SK-N-SH (cell line): ENCODE data around the gene PRR33.

Source experiments
- CHD2 ChIP-seq: fragments of 150-350 bp; IDR thresholded peaks from 2 replicates; pipeline ENCODE4 v1.6.1; 2018; ENCODE audit warnings: low read length; ENCODE audit not compliant: partially characterized antibody
- ELF1 ChIP-seq: IDR thresholded peaks from 2 replicates; pipeline ENCODE4 v1.4.0; 2012
- EP300 ChIP-seq, 2 experiments: IDR thresholded peaks; 2 replicates each; pipeline versions ENCODE4 v1.4.0 to v1.6.1; 2012; ENCODE audit warnings: borderline replicate concordance in 1 of 2, low read depth in 1 of 2, low read length in 1 of 2
- EZH2phosphoT487 ChIP-seq: fragments of 200-600 bp; sonication (generic); IDR thresholded peaks from 2 replicates; pipeline ENCODE4 v1.6.1; 2017; ENCODE audit warnings: low read depth, mixed run types, mild to moderate bottlenecking, antibody characterized with exemption, moderate library complexity, borderline replicate concordance
- JUND ChIP-seq: IDR thresholded peaks from 2 replicates; pipeline ENCODE4 v1.4.0; 2012
- MAX ChIP-seq: IDR thresholded peaks from 2 replicates; pipeline ENCODE4 v1.4.0; 2012; ENCODE audit warnings: low read depth
- POLR2AphosphoS5 ChIP-seq: IDR thresholded peaks from 2 replicates; pipeline ENCODE4 v1.6.1; 2012; ENCODE audit warnings: low read depth, low read length
- RAD21 ChIP-seq: IDR thresholded peaks from 2 replicates; pipeline ENCODE4 v1.6.1; 2012; ENCODE audit warnings: mild to moderate bottlenecking, low read length
- REST ChIP-seq: IDR thresholded peaks from 2 replicates; pipeline ENCODE4 v1.6.1; 2012; ENCODE audit warnings: mild to moderate bottlenecking, low read depth, low read length, moderate library complexity
- RFX5 ChIP-seq: IDR thresholded peaks from 2 replicates; pipeline ENCODE4 v1.6.1; 2012; ENCODE audit warnings: mild to moderate bottlenecking, improper control_type of control experiment, low read length
- SMC3 ChIP-seq: IDR thresholded peaks from 2 replicates; pipeline ENCODE4 v1.6.1; 2012; ENCODE audit warnings: low read depth, low read length, improper control_type of control experiment
- ZBTB33 ChIP-seq: IDR thresholded peaks from 2 replicates; pipeline ENCODE4 v1.4.0; 2012; ENCODE audit warnings: low read depth, borderline replicate concordance
- TF ChIP-seq, protein P1 (sequence below): fragments of 200-600 bp; sonication (generic); IDR thresholded peaks from 2 replicates; pipeline ENCODE4 v1.6.1; 2017; ENCODE audit warnings: antibody characterized with exemption, mild to moderate bottlenecking, moderate library complexity

DNA sequence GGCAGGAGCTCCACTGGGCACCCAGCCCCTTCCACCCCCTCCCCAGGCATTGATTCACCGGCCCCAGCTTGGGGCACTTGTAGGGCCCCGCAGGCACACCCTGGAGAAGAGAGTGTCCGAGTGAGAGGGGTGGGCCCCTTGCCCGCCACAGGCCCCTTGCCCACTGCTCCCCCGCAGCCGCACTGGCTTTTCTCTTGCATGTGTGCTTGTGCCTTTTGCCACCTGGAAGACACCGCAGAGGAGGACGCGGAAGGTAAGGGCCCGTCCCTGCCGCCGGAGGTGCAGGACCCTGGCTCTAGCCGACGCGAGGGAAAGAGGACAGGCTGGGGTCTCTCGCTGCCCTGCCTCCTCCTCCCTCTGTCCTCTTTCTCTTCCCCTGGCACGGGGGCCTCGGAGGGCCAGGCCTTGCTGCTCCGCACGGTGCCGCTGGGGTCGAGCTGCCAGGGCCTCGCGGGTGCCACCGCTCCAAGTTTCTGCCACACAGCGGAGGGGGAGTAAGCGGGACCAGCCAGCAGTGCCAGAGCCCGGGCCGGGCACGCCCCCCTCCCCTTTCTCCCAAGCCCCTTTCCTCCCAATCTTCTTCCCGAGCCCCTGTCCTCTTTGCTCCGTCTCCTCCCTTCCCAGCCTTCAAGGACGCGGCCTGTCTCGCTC, 37.3 kb upstream of the PRR33 start:
- TF ChIP-seq CHD2 (no peak), SMC3 (no peak), RFX5 (no peak), EP300 (IDR thresholded peaks at IDR 0.05; ENCODE audit: borderline replicate concordance in 1 of 2, low read depth in 1 of 2, low read length in 1 of 2) (no peak), ZBTB33 (no peak), POLR2AphosphoS5 (no peak), JUND (no peak), ELF1 (no peak), REST (no peak), EZH2phosphoT487 (no peak), RAD21 (no peak), MAX (no peak)
- TF ChIP-seq, protein P1, sequence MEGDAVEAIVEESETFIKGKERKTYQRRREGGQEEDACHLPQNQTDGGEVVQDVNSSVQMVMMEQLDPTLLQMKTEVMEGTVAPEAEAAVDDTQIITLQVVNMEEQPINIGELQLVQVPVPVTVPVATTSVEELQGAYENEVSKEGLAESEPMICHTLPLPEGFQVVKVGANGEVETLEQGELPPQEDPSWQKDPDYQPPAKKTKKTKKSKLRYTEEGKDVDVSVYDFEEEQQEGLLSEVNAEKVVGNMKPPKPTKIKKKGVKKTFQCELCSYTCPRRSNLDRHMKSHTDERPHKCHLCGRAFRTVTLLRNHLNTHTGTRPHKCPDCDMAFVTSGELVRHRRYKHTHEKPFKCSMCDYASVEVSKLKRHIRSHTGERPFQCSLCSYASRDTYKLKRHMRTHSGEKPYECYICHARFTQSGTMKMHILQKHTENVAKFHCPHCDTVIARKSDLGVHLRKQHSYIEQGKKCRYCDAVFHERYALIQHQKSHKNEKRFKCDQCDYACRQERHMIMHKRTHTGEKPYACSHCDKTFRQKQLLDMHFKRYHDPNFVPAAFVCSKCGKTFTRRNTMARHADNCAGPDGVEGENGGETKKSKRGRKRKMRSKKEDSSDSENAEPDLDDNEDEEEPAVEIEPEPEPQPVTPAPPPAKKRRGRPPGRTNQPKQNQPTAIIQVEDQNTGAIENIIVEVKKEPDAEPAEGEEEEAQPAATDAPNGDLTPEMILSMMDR, result no peak
